HUDEP-2 (cell line): ENCODE data around the gene CASP2.
A peak's percentile ranks its signal among the peaks of the same experiment; 100 is the strongest.
"Not testable (repeated sequence)": the region's sequence is repeated elsewhere in the genome, so short reads cannot be mapped to it uniquely, and the experiment has no call there.

Source experiments
- DNase-seq, 76 experiments: peaks; one replicate each; lab custom pipeline; 2025; ENCODE audit not compliant: unreplicated experiment in 76 of 76; lab: John Stamatoyannopoulos, UW

The CASP2 gene

GRCh38 chr7:143289888-143290287 lies 1.7 kb downstream of the CASP2 start:
- not testable (repeated sequence) for DNase-seq

- no peak for DNase-seq
Measured at GRCh38 chr7:143290293-143290692, 2.1 kb downstream of the CASP2 start.

GRCh38 chr7:143292876-143293275 lies 4.7 kb downstream of the CASP2 start:
- no peak for DNase-seq

- DNase-seq = no peak
Measured at GRCh38 chr7:143295870-143296269, 7.7 kb downstream of the CASP2 start.

GRCh38 chr7:143296686-143297085 lies 8.5 kb downstream of the CASP2 start:
- DNase-seq = no peak

- no peak for DNase-seq
Measured at GRCh38 chr7:143299346-143299745, 11.2 kb downstream of the CASP2 start.

GRCh38 chr7:143299840-143300239 lies 11.7 kb downstream of the CASP2 start:
- peak in 19 of 76 experiments; percentile 2 to 37 (median 9) for DNase-seq

GRCh38 chr7:143300959-143301935 lies 13.1 kb downstream of the CASP2 start:
- no peak for DNase-seq

GRCh38 chr7:143303733-143304132 lies 15.6 kb downstream of the CASP2 start:
- no peak for DNase-seq

- DNase-seq = no peak
Measured at GRCh38 chr7:143304938-143305337, 16.8 kb downstream of the CASP2 start.

- peak in 72 of 76 experiments; percentile 6 to 79 (median 52) for DNase-seq
Measured at GRCh38 chr7:143305423-143306070, 17.4 kb downstream of the CASP2 start.

- no peak for DNase-seq
Measured at GRCh38 chr7:143308632-143309031, 20.5 kb downstream of the CASP2 start.

- DNase-seq = no peak
Measured at GRCh38 chr7:143314127-143314526, 26.0 kb downstream of the CASP2 start.

- DNase-seq = no peak
Measured at GRCh38 chr7:143315776-143316175, 27.6 kb downstream of the CASP2 start, which contains the start of gene CLCN1. Gene CLCN1, plus strand, starts transcription at chr7:143316111. Its CDS starts 102 bp downstream, at chr7:143316213.

GRCh38 chr7:143316492-143316891 lies 28.3 kb downstream of the CASP2 start:
- DNase-seq = no peak

GRCh38 chr7:143318661-143319060 lies 30.5 kb downstream of the CASP2 start:
- no peak for DNase-seq

- DNase-seq = no peak
Measured at GRCh38 chr7:143320620-143321019, 32.5 kb downstream of the CASP2 start.

- DNase-seq = no peak
Measured at GRCh38 chr7:143321242-143321641, 33.1 kb downstream of the CASP2 start.

- DNase-seq = peak in 2 of 76 experiments; percentile 2 to 20
Measured at GRCh38 chr7:143321734-143322133, 33.6 kb downstream of the CASP2 start.

GRCh38 chr7:143322760-143323633 lies 34.8 kb downstream of the CASP2 start:
- no peak for DNase-seq

- DNase-seq = no peak
Measured at GRCh38 chr7:143323653-143324052, 35.5 kb downstream of the CASP2 start.
